Tibial nerve (tissue), 4 donors: Measurements from ENCODE around the gene UACA. TPM values are rescaled to one million over a fixed set of nuclear protein-coding genes. Genes with fewer than 3 reads are reported as not detected.

Experiments
- DNase-seq, 2 donors: peaks; one replicate each; pipeline ENCODE4 v3.0.0-alpha.2; 2019; ENCODE audit warnings: low spot score in 2 of 2
- H3K27ac ChIP-seq, 4 donors: fragments of 200-600 bp; sonication (generic) in 3 of 4; one replicate each; pipeline ENCODE4 v1.5.1; 2017 to 2019; ENCODE audit warnings: mild to moderate bottlenecking in 1 of 4
- H3K27me3 ChIP-seq, 2 donors: fragments of 200-600 bp; sonication (generic) in 1 of 2; one replicate each; pipeline versions ENCODE4 v1.5.1 to v1.6.0; 2017 to 2019
- H3K36me3 ChIP-seq, 3 donors: fragments of 200-600 bp; sonication (generic); one replicate each; pipeline ENCODE4 v1.5.1; 2018 to 2019
- H3K4me1 ChIP-seq, 4 donors: fragments of 200-600 bp; sonication (generic) in 3 of 4; one replicate each; pipeline ENCODE4 v1.5.1; 2017 to 2019
- H3K4me3 ChIP-seq, 4 donors: fragments of 200-600 bp; sonication (generic) in 3 of 4; one replicate each; pipeline ENCODE4 v1.5.1; 2017 to 2019; ENCODE audit warnings: mild to moderate bottlenecking in 1 of 4, moderate library complexity in 1 of 4
- H3K9me3 ChIP-seq, 4 donors: fragments of 200-600 bp; sonication (generic) in 3 of 4; one replicate each; pipeline ENCODE4 v1.5.1; 2017 to 2019
- CTCF ChIP-seq, 5 experiments: fragments of 200-600 bp in 3 of 5; fragments of 450-650 bp in 2 of 5; sonication (generic) in 3 of 5; IDR thresholded peaks; one replicate each; pipeline ENCODE4 v1.5.1; 2016 to 2019; ENCODE audit warnings: antibody characterized with exemption in 5 of 5, mild to moderate bottlenecking in 3 of 5, moderate library complexity in 2 of 5
- EP300 ChIP-seq, 2 donors: sonication (generic); formaldehyde crosslinking; IDR thresholded peaks; one replicate each; pipeline ENCODE4 v1.6.1; 2017; ENCODE audit warnings: antibody characterized with exemption in 2 of 2, mild to moderate bottlenecking in 1 of 2
- POLR2A ChIP-seq, 2 donors: fragments of 450-650 bp; IDR thresholded peaks; one replicate each; pipeline ENCODE4 v1.6.1; 2017; ENCODE audit warnings: antibody characterized with exemption in 2 of 2, mild to moderate bottlenecking in 2 of 2, moderate library complexity in 2 of 2
- WGBS, 2 donors: methylation state at CpG; one replicate each; pipeline ENCODE4 v1.1.5; 2018; 5-methylcytosine and 5-hydroxymethylcytosine counted together
- total RNA-seq, 4 donors: library from RNA; depleted of rRNA; stranded (reverse); fragments of >200 nt; gene quantifications; one replicate each; pipeline ENCODE4 v1.1.0, GENCODE V29; 2016

Gene UACA
- total RNA-seq, 4 donors from 2014 or later: 107 to 210 (median 168) TPM

GRCh38 chr15:70763950-70764730 is 782 bp upstream of the UACA start:
- Histone ChIP-seq H3K36me3 (no peaks in the 10 kb centered on the region), H3K27ac (peak overlapping the region; percentile 90 to 98 (median 94)), H3K27me3 (no peaks in the 10 kb centered on the region), H3K9me3 (no peaks in the 10 kb centered on the region), H3K4me1 (peaks cover 0 to 55% (median 10%) of the 10 kb centered on the region in 4 donors), H3K4me3 (peak overlapping the region; percentile 69 to 99 (median 87))
- no peak for DNase-seq
- TF ChIP-seq EP300 (IDR thresholded peaks at IDR 0.05) (no peak), CTCF (IDR thresholded peaks at IDR 0.05) (no peak), POLR2A (IDR thresholded peaks at IDR 0.05) (no peak)
- 8 to 10% methylated on average over 17 of the region's 17 CpGs for WGBS, 2 donors

- TF ChIP-seq CTCF (IDR thresholded peaks at IDR 0.05) (peak in 1 of 5 experiments; percentile 15), EP300 (IDR thresholded peaks at IDR 0.05) (peak in 1 of 2 donors; percentile 58), POLR2A (IDR thresholded peaks at IDR 0.05) (peak in 1 of 2 donors; percentile 34)
- peak; percentile 29 to 58 for DNase-seq
- Histone ChIP-seq H3K4me1 (peaks cover 0 to 59% (median 11%) of the 10 kb centered on the region in 4 donors), H3K4me3 (peak overlapping the region; percentile 69 to 99 (median 87)), H3K27me3 (no peaks in the 10 kb centered on the region), H3K36me3 (no peaks in the 10 kb centered on the region), H3K9me3 (no peaks in the 10 kb centered on the region), H3K27ac (peak overlapping the region; percentile 90 to 98 (median 94))
- 0 to 1% methylated on average over 42 to 44 of the region's 45 CpGs for WGBS, 2 donors
These were observed 764 bp downstream of the UACA start for GRCh38 chr15:70762469-70763119.

GRCh38 chr15:70761931-70762468 is 1.4 kb downstream of the UACA start:
- Histone ChIP-seq H3K36me3 (no peaks in the 10 kb centered on the region), H3K27ac (peak overlapping the region; percentile 90 to 98 (median 94)), H3K4me1 (peaks cover 0 to 62% (median 14%) of the 10 kb centered on the region in 4 donors), H3K27me3 (no peaks in the 10 kb centered on the region), H3K4me3 (peak overlapping the region; percentile 69 to 99 (median 87)), H3K9me3 (no peaks in the 10 kb centered on the region)
- no peak for DNase-seq
- 5 to 9% methylated on average over 7 of the region's 7 CpGs for WGBS, 2 donors
- TF ChIP-seq CTCF (IDR thresholded peaks at IDR 0.05) (no peak), EP300 (IDR thresholded peaks at IDR 0.05) (no peak), POLR2A (IDR thresholded peaks at IDR 0.05) (no peak)

DNA sequence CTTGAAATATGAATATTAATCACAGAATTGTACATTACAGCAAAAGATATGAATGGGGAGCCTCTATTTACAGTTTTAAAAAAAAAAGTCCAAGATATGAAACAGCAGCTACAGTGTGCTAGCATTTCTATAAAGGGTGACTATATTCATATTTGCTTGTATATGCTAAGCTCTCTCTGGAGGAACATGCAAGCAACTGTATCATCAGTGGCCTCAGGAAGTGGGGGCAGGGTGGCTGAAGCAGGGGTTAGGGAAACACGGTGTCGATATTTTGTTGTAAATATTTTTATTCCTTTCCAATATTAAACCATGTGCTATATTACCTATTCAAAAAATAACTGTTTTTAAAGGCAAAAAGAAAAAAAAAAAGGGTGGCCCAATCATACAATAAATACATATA is 2.3 kb downstream of the UACA start:
- H3K9me3 ChIP-seq: no peaks in the 10 kb centered on the region
- 12 to 20% methylated on average over 2 of the region's 2 CpGs for WGBS, 2 donors
- peak overlapping the region; percentile 2 to 99 (median 87) for H3K4me3 ChIP-seq
- no peak for DNase-seq
- no peak for TF ChIP-seq POLR2A (IDR thresholded peaks at IDR 0.05)
- TF ChIP-seq EP300 (IDR thresholded peaks at IDR 0.05): no peak
- no peak for TF ChIP-seq CTCF (IDR thresholded peaks at IDR 0.05)
- H3K4me1 ChIP-seq: peaks cover 0 to 70% (median 14%) of the 10 kb centered on the region in 4 donors
- H3K27ac ChIP-seq: peak overlapping the region in 2 of 4 donors; percentile 93 to 98
- H3K27me3 ChIP-seq: no peaks in the 10 kb centered on the region
- no peaks in the 10 kb centered on the region for H3K36me3 ChIP-seq
